Measurements from ENCODE around the gene TMEM161A. TPM values are rescaled to one million over a fixed set of nuclear protein-coding genes. Genes with fewer than 3 reads are reported as not detected.
A peak's percentile ranks its signal among the peaks of the same experiment; 100 is the strongest.

TMEM161A gene
- total and polyA plus RNA-seq, 2 of the 13 experiments (the other 11 are each of a cell fraction or from before 2014, with no cell fraction given): 25.9 to 31.4 TPM

GRCh38 chr19:19170053-19170872 is 32.0 kb upstream of the TMEM161A start, which contains the start of gene MEF2B (continued):
- TF ChIP-seq ZNF781 (CRISPR knock-in tag; IDR thresholded peaks at IDR 0.05; ENCODE audit: borderline replicate concordance, not compliant biosample characterization) (peak; percentile 32), ZNF441 (CRISPR knock-in tag; IDR thresholded peaks at IDR 0.05; ENCODE audit: borderline replicate concordance) (no peak), TCF7L2 (IDR thresholded peaks at IDR 0.05; ENCODE audit: low read depth, low read length) (no peak), AKAP8 (CRISPR knock-in tag; IDR thresholded peaks at IDR 0.05) (no peak), ZNF616 (CRISPR knock-in tag; IDR thresholded peaks at IDR 0.05; ENCODE audit: low read depth) (no peak), KDM5A (IDR thresholded peaks at IDR 0.05; ENCODE audit: borderline replicate concordance, low read length) (no peak), MAFG (CRISPR knock-in tag; IDR thresholded peaks at IDR 0.05) (no peak), CBX2 (IDR thresholded peaks at IDR 0.05; ENCODE audit: low read depth, low read length) (no peak), CBX2 (CRISPR knock-in tag; IDR thresholded peaks at IDR 0.05; ENCODE audit: low read depth) (no peak), ZNF816 (CRISPR knock-in tag; IDR thresholded peaks at IDR 0.05; ENCODE audit: borderline replicate concordance) (no peak), ZNF280D (CRISPR knock-in tag; IDR thresholded peaks at IDR 0.05) (no peak), FOSL1 (CRISPR knock-in tag; IDR thresholded peaks at IDR 0.05; ENCODE audit: borderline replicate concordance) (no peak), AGO2 (optimal IDR thresholded peaks at IDR 0.05; ENCODE audit: low read depth, low read length) (peak; percentile 88), IKZF4 (CRISPR knock-in tag; IDR thresholded peaks at IDR 0.05; ENCODE audit: borderline replicate concordance, low read depth, not compliant biosample characterization) (no peak), ZNF761 (CRISPR knock-in tag; conservative IDR thresholded peaks at IDR 0.05) (no peak), NBN (conservative IDR thresholded peaks at IDR 0.05) (no peak), ZKSCAN5 (CRISPR knock-in tag; IDR thresholded peaks at IDR 0.05) (no peak), RFX5 (IDR thresholded peaks at IDR 0.05; ENCODE audit: low read depth, low read length) (no peak), ZEB1 (IDR thresholded peaks at IDR 0.05; ENCODE audit: insufficient replicate concordance, low read depth) (no peak), ATRX (CRISPR knock-in tag; IDR thresholded peaks at IDR 0.05; ENCODE audit: borderline replicate concordance) (no peak), ATF1 (CRISPR knock-in tag; IDR thresholded peaks at IDR 0.05) (no peak)
- TF ChIP-seq, protein P1, sequence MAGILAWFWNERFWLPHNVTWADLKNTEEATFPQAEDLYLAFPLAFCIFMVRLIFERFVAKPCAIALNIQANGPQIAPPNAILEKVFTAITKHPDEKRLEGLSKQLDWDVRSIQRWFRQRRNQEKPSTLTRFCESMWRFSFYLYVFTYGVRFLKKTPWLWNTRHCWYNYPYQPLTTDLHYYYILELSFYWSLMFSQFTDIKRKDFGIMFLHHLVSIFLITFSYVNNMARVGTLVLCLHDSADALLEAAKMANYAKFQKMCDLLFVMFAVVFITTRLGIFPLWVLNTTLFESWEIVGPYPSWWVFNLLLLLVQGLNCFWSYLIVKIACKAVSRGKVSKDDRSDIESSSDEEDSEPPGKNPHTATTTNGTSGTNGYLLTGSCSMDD (CRISPR knock-in tag; IDR thresholded peaks at IDR 0.05): no peak
- TF ChIP-seq, protein P2, sequence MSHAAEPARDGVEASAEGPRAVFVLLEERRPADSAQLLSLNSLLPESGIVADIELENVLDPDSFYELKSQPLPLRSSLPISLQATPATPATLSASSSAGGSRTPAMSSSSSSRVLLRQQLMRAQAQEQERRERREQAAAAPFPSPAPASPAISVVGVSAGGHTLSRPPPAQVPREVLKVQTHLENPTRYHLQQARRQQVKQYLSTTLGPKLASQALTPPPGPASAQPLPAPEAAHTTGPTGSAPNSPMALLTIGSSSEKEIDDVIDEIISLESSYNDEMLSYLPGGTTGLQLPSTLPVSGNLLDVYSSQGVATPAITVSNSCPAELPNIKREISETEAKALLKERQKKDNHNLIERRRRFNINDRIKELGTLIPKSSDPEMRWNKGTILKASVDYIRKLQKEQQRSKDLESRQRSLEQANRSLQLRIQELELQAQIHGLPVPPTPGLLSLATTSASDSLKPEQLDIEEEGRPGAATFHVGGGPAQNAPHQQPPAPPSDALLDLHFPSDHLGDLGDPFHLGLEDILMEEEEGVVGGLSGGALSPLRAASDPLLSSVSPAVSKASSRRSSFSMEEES (CRISPR knock-in tag; IDR thresholded peaks at IDR 0.05): no peak
- TF ChIP-seq, protein P3, sequence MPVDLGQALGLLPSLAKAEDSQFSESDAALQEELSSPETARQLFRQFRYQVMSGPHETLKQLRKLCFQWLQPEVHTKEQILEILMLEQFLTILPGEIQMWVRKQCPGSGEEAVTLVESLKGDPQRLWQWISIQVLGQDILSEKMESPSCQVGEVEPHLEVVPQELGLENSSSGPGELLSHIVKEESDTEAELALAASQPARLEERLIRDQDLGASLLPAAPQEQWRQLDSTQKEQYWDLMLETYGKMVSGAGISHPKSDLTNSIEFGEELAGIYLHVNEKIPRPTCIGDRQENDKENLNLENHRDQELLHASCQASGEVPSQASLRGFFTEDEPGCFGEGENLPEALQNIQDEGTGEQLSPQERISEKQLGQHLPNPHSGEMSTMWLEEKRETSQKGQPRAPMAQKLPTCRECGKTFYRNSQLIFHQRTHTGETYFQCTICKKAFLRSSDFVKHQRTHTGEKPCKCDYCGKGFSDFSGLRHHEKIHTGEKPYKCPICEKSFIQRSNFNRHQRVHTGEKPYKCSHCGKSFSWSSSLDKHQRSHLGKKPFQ (CRISPR knock-in tag; IDR thresholded peaks at IDR 0.05; ENCODE audit: insufficient replicate concordance): no peak
